Measurements from ENCODE around the gene MFN2. TPM values are rescaled to one million over a fixed set of nuclear protein-coding genes. Genes with fewer than 3 reads are reported as not detected.
"Not testable (repeated sequence)": the region's sequence is repeated elsewhere in the genome, so short reads cannot be mapped to it uniquely, and the experiment has no call there.

Gene MFN2
- total RNA-seq, result 37.6 TPM

DNA sequence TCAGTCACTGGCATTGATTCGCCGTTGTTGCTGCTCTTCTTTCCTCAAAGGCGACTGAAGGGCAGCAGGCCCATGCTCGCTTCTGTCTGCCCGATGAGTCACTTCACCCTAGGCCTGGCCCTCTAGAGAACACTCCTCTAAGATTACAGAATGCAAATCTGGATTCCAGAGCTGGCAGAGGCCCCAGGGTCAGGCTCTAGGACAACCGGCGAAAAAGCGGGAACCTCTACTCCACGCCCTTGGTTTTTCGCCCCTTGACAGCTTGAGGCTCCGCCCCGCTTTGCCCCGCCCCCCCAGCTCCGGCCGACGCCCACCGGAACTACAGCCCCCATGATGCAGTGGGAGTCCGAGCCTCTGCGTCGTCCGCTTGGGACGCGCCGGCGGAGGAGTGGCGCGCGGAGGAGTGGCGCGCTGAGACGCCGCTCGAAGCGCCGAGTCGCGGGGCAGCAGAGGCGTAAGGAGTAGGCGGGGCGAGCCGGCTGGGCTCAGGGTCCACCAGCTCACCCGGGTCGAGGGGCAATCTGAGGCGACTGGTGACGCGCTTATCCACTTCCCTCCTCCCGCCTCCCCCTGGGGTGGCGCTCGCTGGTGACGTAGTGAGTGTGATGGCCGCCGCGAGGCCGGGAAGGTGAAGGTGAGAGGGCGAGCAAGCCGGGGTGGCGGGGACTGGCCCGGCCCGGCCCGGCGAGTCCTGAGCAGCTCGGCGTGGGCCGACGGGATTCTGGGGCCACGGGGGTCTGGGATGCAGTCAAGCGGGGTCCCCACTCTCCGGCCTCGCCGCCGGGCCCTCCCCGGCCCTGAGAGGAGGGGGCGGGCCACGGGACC lies at the start of gene MFN2:
TSS of gene MFN2 (plus strand) at position 594 of the 825 bp plus-strand sequence. CDS start 8,725 bp downstream, outside the sequence.
- H3K9ac ChIP-seq (ENCODE audit: low read depth in 1 of 3, low read length in 3 of 3), result peak within 1 kb of the TSS; percentile 98 to 99 (median 99)
- H3K27me3 ChIP-seq (ENCODE audit: control insufficient read depth in 3 of 3, insufficient read depth in 3 of 3, low read length in 3 of 3), result no peaks in the 10 kb centered on the region
- H3K27ac ChIP-seq (ENCODE audit: low read depth, low read length), result peak within 1 kb of the TSS; percentile 98
- peaks cover 52 to 54% (median 54%) of the 10 kb centered on the region in 3 donors for H3K4me1 ChIP-seq (ENCODE audit: control insufficient read depth in 3 of 3, insufficient read depth in 3 of 3, low read length in 3 of 3)
- H3K9me3 ChIP-seq (ENCODE audit: control insufficient read depth in 3 of 3, low read length in 3 of 3), result no peaks in the 10 kb centered on the region
- H3K36me3 ChIP-seq (ENCODE audit: control insufficient read depth in 3 of 3, insufficient read depth in 3 of 3, low read length in 3 of 3), result peaks cover 32 to 35% (median 34%) of the 10 kb centered on the region in 3 donors
- H3K4me3 ChIP-seq (ENCODE audit: low read length in 3 of 3), result peak within 1 kb of the TSS; percentile 80 to 95 (median 95)

DNA sequence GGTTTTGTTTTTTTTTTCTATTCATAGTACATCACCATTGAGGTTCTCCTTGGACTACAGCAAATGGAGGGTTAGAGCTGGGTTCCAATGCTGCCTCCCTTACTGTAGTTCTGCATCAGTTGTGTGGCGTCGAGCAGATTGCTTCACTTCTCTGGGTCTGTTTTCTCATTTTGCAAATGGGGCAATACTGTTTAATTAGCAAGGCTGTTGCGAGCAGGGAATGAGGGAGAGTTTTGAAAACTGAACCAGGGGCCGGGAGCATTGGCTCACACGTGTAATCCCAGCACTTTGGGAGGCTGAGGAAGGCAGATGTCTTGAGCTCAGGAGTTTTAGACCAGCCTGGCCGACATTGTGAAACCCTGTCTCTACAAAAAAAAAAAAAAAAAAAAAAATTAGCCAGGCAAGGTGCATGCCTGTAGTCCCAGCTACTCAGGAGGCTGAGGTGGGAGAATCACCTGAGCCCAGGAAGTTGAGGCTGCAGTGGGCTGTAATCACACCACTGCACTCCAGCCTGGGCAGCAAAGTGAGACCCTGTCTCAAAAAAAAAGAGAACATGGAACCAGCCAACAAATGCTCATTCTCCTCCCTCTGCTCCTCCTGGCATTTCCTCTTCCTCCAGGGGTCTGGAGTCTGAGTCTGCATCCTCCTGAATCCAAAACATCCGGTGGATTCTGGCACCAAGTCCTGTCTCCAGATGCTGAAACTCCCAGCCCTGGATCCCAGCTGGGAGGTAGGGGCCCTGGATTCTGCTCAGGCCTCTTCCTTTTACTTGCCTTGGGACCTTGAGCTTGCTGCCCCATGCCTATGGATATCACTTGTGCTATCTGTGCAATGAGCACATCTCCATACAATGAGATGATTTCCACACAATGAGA lies 49.4 kb upstream of the MFN2 start:
- Histone ChIP-seq H3K4me1 (ENCODE audit: control insufficient read depth in 3 of 3, insufficient read depth in 3 of 3, low read length in 3 of 3) (peaks cover 21 to 36% (median 35%) of the 10 kb centered on the region in 3 donors), H3K9ac (ENCODE audit: low read depth in 1 of 3, low read length in 3 of 3) (no peak overlapping the region), H3K27ac (ENCODE audit: low read depth, low read length) (peak overlapping the region; percentile 44)

DNA sequence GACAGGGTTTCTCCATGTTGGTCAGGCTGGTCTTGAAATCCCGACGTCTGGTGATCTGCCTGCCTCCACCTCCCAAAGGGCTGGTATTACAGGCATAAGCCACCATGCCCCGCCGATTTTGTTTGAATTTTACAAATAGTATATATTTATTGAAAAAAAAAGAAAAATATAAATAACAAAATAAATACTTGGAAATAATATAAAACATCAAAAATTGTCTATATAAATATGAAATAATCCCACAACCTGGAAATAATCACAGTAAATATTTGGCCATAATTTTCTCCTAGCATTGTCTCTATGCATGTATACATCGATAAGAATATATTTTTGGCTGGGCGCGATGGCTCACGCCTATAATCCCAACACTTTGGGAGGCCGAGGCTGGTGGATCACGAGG lies 48.4 kb upstream of the MFN2 start:
- H3K27me3 ChIP-seq (ENCODE audit: control insufficient read depth in 3 of 3, insufficient read depth in 3 of 3, low read length in 3 of 3), result no peaks in the 10 kb centered on the region
- H3K4me1 ChIP-seq (ENCODE audit: control insufficient read depth in 3 of 3, insufficient read depth in 3 of 3, low read length in 3 of 3), result peaks cover 25 to 36% (median 35%) of the 10 kb centered on the region in 3 donors
- H3K27ac ChIP-seq (ENCODE audit: low read depth, low read length), result no peak overlapping the region
- H3K9ac ChIP-seq (ENCODE audit: low read depth in 1 of 3, low read length in 3 of 3), result no peak overlapping the region
- no peaks in the 10 kb centered on the region for H3K9me3 ChIP-seq (ENCODE audit: control insufficient read depth in 3 of 3, low read length in 3 of 3)
- H3K4me3 ChIP-seq (ENCODE audit: low read length in 3 of 3), result no peak overlapping the region
- H3K36me3 ChIP-seq (ENCODE audit: control insufficient read depth in 3 of 3, insufficient read depth in 3 of 3, low read length in 3 of 3), result no peaks in the 10 kb centered on the region

More for the DNA sequence above, 49.4 kb upstream of the MFN2 start:
- Histone ChIP-seq H3K4me3 (ENCODE audit: low read length in 3 of 3) (peak overlapping the region in 1 of 3 donors; percentile 48), H3K36me3 (ENCODE audit: control insufficient read depth in 3 of 3, insufficient read depth in 3 of 3, low read length in 3 of 3) (no peaks in the 10 kb centered on the region), H3K27me3 (ENCODE audit: control insufficient read depth in 3 of 3, insufficient read depth in 3 of 3, low read length in 3 of 3) (no peaks in the 10 kb centered on the region), H3K9me3 (ENCODE audit: control insufficient read depth in 3 of 3, low read length in 3 of 3) (no peaks in the 10 kb centered on the region)

DNA sequence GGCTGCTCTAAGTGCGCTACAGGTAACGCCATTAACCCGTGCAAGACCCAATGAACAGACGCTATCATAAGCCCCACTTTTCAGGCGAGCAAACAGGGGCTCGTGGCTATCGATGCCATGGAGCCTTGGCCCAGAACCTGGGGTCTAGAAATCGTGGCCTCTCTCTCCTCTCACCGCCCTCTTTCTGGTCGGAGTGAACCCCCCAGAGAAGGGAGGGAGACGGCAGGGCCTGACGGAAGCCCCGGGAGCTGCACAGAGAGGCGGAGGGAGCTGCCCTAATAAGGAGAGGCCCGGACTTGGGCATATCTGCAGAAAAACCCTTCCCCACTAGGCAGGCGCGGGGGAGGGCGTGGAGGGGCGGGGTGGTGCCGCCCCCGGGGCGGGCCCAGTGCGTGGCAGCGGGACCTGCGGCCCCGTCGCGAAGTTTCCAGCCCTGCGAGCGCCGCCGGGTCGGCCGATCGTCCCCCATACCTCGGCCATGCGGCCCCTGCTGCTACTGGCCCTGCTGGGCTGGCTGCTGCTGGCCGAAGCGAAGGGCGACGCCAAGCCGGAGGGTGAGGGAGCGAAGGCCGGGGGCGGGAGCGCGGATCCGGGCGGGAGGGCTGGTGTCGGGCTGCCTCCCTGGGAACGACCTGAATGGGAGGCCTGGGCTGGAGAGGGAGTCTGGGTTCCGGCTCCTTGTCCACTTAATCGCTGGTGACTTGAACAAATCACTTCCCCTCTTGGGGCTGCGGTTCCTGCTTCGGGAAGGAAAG lies 45.8 kb upstream of the MFN2 start, which contains the start of gene PLOD1:
TSS of gene PLOD1 (plus strand) at position 416 of the 755 bp plus-strand sequence. CDS start at position 479, 63 bp downstream.
- Histone ChIP-seq H3K4me3 (ENCODE audit: low read length in 3 of 3) (peak within 1 kb of the TSS; percentile 77 to 89 (median 81)), H3K4me1 (ENCODE audit: control insufficient read depth in 3 of 3, insufficient read depth in 3 of 3, low read length in 3 of 3) (peaks cover 42 to 56% (median 54%) of the 10 kb centered on the region in 3 donors), H3K36me3 (ENCODE audit: control insufficient read depth in 3 of 3, insufficient read depth in 3 of 3, low read length in 3 of 3) (peaks cover 0 to 3% (median 2%) of the 10 kb centered on the region in 3 donors), H3K27ac (ENCODE audit: low read depth, low read length) (peak within 1 kb of the TSS; percentile 82), H3K27me3 (ENCODE audit: control insufficient read depth in 3 of 3, insufficient read depth in 3 of 3, low read length in 3 of 3) (no peaks in the 10 kb centered on the region), H3K9ac (ENCODE audit: low read depth in 1 of 3, low read length in 3 of 3) (peak within 1 kb of the TSS; percentile 83 to 88 (median 83)), H3K9me3 (ENCODE audit: control insufficient read depth in 3 of 3, low read length in 3 of 3) (no peaks in the 10 kb centered on the region)

DNA sequence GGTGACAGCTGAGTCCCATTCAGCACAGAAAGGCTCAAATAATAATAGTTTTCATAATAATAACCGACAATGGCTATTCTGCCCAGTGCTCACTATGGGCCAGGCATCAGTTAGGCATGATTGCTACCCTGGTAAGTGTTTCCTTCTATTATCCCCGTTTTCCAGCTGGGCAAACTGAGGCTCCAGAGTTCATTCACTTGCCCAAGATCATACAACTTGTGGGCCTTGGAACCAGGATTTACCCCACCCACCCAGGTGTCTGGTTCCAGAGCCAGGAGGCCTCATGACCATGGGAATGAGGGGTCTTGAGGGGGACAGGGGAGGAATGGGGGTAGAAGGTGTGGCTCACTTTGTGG lies 45.2 kb upstream of the MFN2 start:
- peak overlapping the region; percentile 82 for H3K27ac ChIP-seq (ENCODE audit: low read depth, low read length)
- H3K4me1 ChIP-seq (ENCODE audit: control insufficient read depth in 3 of 3, insufficient read depth in 3 of 3, low read length in 3 of 3), result peaks cover 37 to 54% (median 52%) of the 10 kb centered on the region in 3 donors
- peak overlapping the region; percentile 77 to 89 (median 81) for H3K4me3 ChIP-seq (ENCODE audit: low read length in 3 of 3)
- peaks cover 0 to 3% (median 2%) of the 10 kb centered on the region in 3 donors for H3K36me3 ChIP-seq (ENCODE audit: control insufficient read depth in 3 of 3, insufficient read depth in 3 of 3, low read length in 3 of 3)
- no peaks in the 10 kb centered on the region for H3K27me3 ChIP-seq (ENCODE audit: control insufficient read depth in 3 of 3, insufficient read depth in 3 of 3, low read length in 3 of 3)
- peak overlapping the region; percentile 83 to 88 (median 83) for H3K9ac ChIP-seq (ENCODE audit: low read depth in 1 of 3, low read length in 3 of 3)
- H3K9me3 ChIP-seq (ENCODE audit: control insufficient read depth in 3 of 3, low read length in 3 of 3), result no peaks in the 10 kb centered on the region

DNA sequence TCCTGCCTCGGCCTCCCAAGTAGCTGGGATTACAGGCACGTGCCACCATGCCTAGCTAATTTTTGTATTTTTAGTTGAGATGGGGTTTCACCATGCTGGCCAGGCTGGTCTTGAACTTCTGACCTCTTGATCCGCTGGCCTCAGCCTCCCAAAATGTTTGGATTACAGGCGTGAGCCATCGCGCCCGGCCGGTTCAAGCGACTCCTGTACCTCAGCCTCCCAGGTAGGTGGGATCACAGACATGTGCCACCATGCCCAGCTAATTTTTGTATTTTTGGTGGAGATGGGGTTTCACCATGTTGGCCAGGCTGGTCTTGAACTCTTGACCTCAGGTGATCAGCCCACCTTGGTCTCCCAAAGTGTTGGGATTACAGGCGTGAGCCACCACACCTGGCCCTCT lies 44.5 kb upstream of the MFN2 start:
- not testable (repeated sequence) for H3K9me3 ChIP-seq (ENCODE audit: control insufficient read depth in 3 of 3, low read length in 3 of 3); H3K36me3 ChIP-seq (ENCODE audit: control insufficient read depth in 3 of 3, insufficient read depth in 3 of 3, low read length in 3 of 3); H3K27ac ChIP-seq (ENCODE audit: low read depth, low read length); H3K27me3 ChIP-seq (ENCODE audit: control insufficient read depth in 3 of 3, insufficient read depth in 3 of 3, low read length in 3 of 3)
- Histone ChIP-seq H3K9ac (ENCODE audit: low read depth in 1 of 3, low read length in 3 of 3) (peak overlapping the region in 2 of 3 donors; percentile 23 to 50), H3K4me3 (ENCODE audit: low read length in 3 of 3) (peak overlapping the region in 1 of 3 donors; percentile 29), H3K4me1 (ENCODE audit: control insufficient read depth in 3 of 3, insufficient read depth in 3 of 3, low read length in 3 of 3) (peaks cover 42 to 55% (median 54%) of the 10 kb centered on the region in 3 donors)

DNA sequence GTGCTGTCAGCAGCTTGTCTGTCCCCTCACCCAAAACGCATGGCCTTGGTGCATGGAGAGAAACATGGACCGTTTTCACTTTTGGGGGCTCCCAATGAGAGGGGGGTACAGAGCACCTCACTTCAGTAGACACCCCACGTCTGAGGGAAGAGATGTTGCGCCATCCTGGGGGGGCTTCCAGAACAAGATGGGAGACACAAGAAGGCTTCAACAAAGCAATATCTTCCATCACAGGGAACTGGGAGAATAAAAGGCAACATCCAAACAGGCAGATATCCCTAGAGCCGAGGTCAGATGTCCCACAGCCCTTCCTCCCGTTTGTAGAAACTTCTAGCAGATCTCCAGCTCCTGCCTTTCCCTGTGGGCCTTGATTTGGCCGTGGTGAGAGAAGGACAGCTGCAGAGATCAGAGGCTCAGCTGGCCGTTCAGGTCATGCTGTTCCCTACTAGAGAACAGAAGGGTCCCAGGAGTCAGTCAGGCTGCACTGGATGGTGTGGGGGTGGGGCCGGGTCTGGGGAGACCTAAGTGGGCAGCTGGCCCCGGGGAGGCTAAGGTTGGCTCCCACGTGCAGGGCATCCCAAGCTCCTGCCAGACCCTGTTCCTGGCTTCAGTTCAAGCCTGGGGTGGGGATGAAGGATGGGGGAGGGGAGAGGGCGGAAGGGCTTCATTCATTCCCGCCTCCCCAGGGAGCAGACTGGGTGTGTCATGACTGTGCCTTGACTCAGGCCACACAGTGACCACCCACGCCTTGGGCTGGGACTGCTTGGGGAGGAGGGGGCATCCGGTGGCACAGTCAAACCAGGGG lies 41.3 kb upstream of the MFN2 start:
- no peaks in the 10 kb centered on the region for H3K27me3 ChIP-seq (ENCODE audit: control insufficient read depth in 3 of 3, insufficient read depth in 3 of 3, low read length in 3 of 3)
- peaks cover 46 to 58% (median 56%) of the 10 kb centered on the region in 3 donors for H3K4me1 ChIP-seq (ENCODE audit: control insufficient read depth in 3 of 3, insufficient read depth in 3 of 3, low read length in 3 of 3)
- peak overlapping the region in 1 of 3 donors; percentile 29 for H3K4me3 ChIP-seq (ENCODE audit: low read length in 3 of 3)
- H3K36me3 ChIP-seq (ENCODE audit: control insufficient read depth in 3 of 3, insufficient read depth in 3 of 3, low read length in 3 of 3), result peaks cover 2 to 3% (median 3%) of the 10 kb centered on the region in 3 donors
- no peaks in the 10 kb centered on the region for H3K9me3 ChIP-seq (ENCODE audit: control insufficient read depth in 3 of 3, low read length in 3 of 3)
- H3K27ac ChIP-seq (ENCODE audit: low read depth, low read length), result peak overlapping the region; percentile 30
- peak overlapping the region in 1 of 3 donors; percentile 50 for H3K9ac ChIP-seq (ENCODE audit: low read depth in 1 of 3, low read length in 3 of 3)

DNA sequence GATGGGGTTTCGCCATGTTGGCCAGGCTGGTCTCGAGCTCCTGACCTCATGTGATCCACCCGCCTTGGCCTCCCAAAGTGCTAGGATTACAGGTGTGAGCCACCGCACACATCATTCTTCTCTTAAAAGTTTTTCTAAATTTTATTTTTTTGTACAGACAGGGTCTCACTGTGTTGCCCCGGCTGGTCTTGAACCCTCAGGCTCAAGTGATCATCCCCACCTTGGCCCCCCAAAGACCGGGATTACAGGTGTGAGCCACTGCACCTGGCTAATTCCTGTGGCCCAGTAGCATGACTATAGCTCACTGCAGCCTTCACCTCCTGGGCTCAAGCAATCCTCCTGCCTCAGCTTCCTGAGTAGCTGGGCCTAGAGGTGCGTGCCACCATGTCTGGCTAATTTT lies 40.5 kb upstream of the MFN2 start:
- not testable (repeated sequence) for H3K9me3 ChIP-seq (ENCODE audit: control insufficient read depth in 3 of 3, low read length in 3 of 3); H3K4me3 ChIP-seq (ENCODE audit: low read length in 3 of 3); H3K9ac ChIP-seq (ENCODE audit: low read depth in 1 of 3, low read length in 3 of 3); H3K27ac ChIP-seq (ENCODE audit: low read depth, low read length); H3K36me3 ChIP-seq (ENCODE audit: control insufficient read depth in 3 of 3, insufficient read depth in 3 of 3, low read length in 3 of 3); H3K27me3 ChIP-seq (ENCODE audit: control insufficient read depth in 3 of 3, insufficient read depth in 3 of 3, low read length in 3 of 3)
- peaks cover 49 to 62% (median 59%) of the 10 kb centered on the region in 3 donors for H3K4me1 ChIP-seq (ENCODE audit: control insufficient read depth in 3 of 3, insufficient read depth in 3 of 3, low read length in 3 of 3)

Measured in skeletal muscle tissue (tissue), 4 donors.